Type B pancreatic cell (in vitro differentiated cells): ENCODE results near the gene OSBPL3. TPM values are rescaled to one million over a fixed set of nuclear protein-coding genes. Genes with fewer than 3 reads are reported as not detected.
"Not testable (repeated sequence)": the region's sequence is repeated elsewhere in the genome, so short reads cannot be mapped to it uniquely, and the experiment has no call there.

Experiments
- DNase-seq: peaks from one replicate; pipeline ENCODE4 v3.0.0; 2021; ENCODE audit warnings: mixed read lengths; ENCODE audit not compliant: unreplicated experiment; ENCODE audit errors: extremely low spot score
- H3K27ac Mint-ChIP-seq: 2 replicates; pipeline ENCODE4 v1.8.0; 2021; ENCODE audit warnings: mild to moderate bottlenecking, mixed read lengths
- H3K27me3 Mint-ChIP-seq: 2 replicates; pipeline ENCODE4 v1.8.0; 2021; ENCODE audit warnings: mixed read lengths
- H3K36me3 Mint-ChIP-seq: 2 replicates; pipeline ENCODE4 v1.8.0; 2021; ENCODE audit warnings: mixed read lengths
- H3K4me1 Mint-ChIP-seq: one replicate; pipeline ENCODE4 v1.8.0; 2021; ENCODE audit warnings: mixed read lengths; ENCODE audit not compliant: unreplicated experiment
- H3K4me3 Mint-ChIP-seq: 2 replicates; pipeline ENCODE4 v1.8.0; 2021; ENCODE audit warnings: mild to moderate bottlenecking, mixed read lengths
- H3K9me3 Mint-ChIP-seq: 2 replicates; pipeline ENCODE4 v1.8.0; 2021; ENCODE audit warnings: mixed read lengths
- total RNA-seq: library from RNA; stranded (reverse); gene quantifications from 2 replicates; pipeline ENCODE4 v1.2.1, GENCODE V29; 2021; ENCODE audit warnings: low replicate concordance
- TF ChIP-seq, protein P1 (sequence below): fragments of 200-600 bp; sonication (generic); conservative IDR thresholded peaks from 2 replicates; pipeline ENCODE4 v1.5.0; 2021; ENCODE audit warnings: antibody characterized with exemption, mild to moderate bottlenecking

Gene OSBPL3
- total RNA-seq, 1 donor from 2014 or later, result 18.3 TPM

DNA sequence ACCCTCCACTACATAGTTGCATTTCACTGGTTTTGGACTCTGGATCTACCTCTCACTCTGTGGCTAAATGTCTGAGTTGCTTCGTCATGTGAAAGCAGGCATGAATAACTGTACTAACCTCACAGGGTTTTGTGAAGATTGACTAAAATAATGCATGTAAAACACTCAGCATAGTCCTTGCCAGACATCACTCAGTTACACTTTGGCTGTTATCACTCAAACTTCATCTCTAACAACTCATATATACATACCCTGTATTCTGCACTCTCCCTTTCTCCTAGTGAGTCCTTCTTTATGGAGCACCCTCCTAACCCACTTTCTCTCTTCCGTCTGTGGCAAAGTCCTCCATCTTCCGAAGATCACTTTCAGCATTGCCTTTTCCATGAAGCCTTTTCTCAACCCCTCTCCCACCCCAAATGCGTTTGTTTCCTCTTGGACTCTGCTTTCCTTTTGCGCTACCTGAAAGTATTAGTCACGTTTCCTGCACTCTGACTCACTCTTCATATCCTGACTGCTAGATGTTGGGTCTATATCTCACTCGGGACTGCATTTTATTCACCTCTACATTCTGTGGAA, 72.6 kb downstream of the OSBPL3 start:
- DNase-seq, result no peak
- peaks cover 4% of the 10 kb centered on the region for H3K4me1 Mint-ChIP-seq
- H3K27ac Mint-ChIP-seq, result no peak overlapping the region
- peaks cover 4% of the 10 kb centered on the region for H3K9me3 Mint-ChIP-seq
- H3K36me3 Mint-ChIP-seq, result no peaks in the 10 kb centered on the region
- TF ChIP-seq, protein P1, sequence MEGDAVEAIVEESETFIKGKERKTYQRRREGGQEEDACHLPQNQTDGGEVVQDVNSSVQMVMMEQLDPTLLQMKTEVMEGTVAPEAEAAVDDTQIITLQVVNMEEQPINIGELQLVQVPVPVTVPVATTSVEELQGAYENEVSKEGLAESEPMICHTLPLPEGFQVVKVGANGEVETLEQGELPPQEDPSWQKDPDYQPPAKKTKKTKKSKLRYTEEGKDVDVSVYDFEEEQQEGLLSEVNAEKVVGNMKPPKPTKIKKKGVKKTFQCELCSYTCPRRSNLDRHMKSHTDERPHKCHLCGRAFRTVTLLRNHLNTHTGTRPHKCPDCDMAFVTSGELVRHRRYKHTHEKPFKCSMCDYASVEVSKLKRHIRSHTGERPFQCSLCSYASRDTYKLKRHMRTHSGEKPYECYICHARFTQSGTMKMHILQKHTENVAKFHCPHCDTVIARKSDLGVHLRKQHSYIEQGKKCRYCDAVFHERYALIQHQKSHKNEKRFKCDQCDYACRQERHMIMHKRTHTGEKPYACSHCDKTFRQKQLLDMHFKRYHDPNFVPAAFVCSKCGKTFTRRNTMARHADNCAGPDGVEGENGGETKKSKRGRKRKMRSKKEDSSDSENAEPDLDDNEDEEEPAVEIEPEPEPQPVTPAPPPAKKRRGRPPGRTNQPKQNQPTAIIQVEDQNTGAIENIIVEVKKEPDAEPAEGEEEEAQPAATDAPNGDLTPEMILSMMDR, result no peak
- H3K4me3 Mint-ChIP-seq, result no peak overlapping the region
- H3K27me3 Mint-ChIP-seq, result no peaks in the 10 kb centered on the region

DNA sequence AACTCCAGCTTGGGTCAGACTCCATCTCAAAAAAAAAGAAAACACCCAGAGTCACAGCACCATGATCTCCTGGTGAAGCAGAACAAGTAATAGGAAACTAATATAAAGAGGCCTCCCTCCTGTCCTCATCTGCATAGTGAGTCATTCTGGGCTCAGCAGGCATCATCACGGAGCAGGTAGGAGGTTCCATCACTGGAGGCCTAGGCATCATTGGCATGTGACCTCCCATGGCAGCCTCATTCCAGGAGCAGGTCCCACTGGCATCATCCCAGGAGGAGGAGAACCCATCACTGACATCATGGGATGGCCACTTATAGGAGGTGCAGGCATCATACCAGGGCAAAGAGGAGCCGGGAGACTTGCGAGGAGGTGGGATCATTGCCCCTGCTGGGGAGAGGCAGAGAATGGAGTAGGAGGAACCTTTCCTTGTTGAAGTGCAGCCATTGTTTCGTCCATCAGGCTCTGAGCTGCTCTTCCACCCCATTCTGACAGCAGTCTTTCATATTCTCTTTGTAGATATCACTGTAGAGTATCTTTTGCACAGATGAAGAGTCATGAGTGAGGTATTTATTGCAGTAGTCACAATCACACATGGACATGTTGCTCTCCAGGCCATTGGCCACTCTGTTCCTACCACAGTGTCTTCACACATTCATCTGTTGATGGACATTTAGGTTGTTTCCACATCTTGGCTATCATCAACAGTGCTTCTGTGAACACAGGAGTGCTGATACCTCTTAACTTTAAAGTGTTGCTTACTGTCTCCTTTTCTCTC, 73.8 kb downstream of the OSBPL3 start:
- no peaks in the 10 kb centered on the region for H3K36me3 Mint-ChIP-seq
- H3K9me3 Mint-ChIP-seq, result peaks cover 4% of the 10 kb centered on the region
- no peak overlapping the region for H3K27ac Mint-ChIP-seq
- H3K4me1 Mint-ChIP-seq, result peaks cover 4% of the 10 kb centered on the region
- no peaks in the 10 kb centered on the region for H3K27me3 Mint-ChIP-seq
- TF ChIP-seq, protein P1, result no peak
- no peak for DNase-seq
- H3K4me3 Mint-ChIP-seq, result no peak overlapping the region

DNA sequence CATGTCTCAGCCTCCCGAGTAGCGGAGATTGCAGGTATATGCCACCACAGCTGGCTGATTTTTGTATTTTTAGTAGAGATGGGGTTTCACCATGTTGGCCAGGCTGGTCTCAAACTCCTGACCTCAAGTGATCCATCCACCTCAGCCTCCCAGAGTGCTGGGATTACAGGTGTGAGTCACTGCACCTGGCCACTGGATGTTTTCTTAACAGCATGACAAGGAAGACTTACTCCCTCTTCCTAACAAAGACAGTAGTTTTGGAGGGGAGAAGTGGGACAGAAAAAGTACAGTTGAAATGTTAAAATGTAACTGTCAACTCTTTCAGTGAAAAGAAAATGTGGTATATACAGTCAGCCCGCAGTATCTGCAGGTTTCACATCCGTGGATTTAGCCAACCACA, 76.0 kb downstream of the OSBPL3 start:
- H3K27me3 Mint-ChIP-seq, H3K4me1 Mint-ChIP-seq, H3K27ac Mint-ChIP-seq, H3K9me3 Mint-ChIP-seq, DNase-seq, H3K4me3 Mint-ChIP-seq, H3K36me3 Mint-ChIP-seq: not testable (repeated sequence)

DNA sequence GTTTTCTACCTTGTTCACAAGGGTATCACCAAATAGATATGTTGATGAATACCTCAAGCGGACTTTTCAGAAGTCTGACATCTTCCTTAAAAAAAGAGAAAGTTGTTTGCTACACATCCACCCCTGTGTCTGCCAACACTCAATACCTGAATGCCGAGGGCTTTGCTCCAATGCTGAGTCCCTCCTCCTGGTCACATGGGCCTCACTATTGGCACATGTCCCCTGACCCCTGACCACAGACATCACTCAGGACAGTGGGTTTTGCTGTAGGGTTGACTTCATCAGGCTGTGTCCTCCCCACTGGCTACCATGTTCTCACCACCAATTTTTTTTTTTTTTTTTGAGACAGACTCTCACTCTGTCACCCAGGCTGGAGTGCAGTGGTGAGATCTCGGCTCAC, 76.4 kb downstream of the OSBPL3 start:
- TF ChIP-seq, protein P1, result no peak
- no peaks in the 10 kb centered on the region for H3K4me1 Mint-ChIP-seq
- H3K36me3 Mint-ChIP-seq, result no peaks in the 10 kb centered on the region
- no peak overlapping the region for H3K4me3 Mint-ChIP-seq
- no peaks in the 10 kb centered on the region for H3K27me3 Mint-ChIP-seq
- no peak overlapping the region for H3K27ac Mint-ChIP-seq
- peaks cover 4% of the 10 kb centered on the region for H3K9me3 Mint-ChIP-seq
- no peak for DNase-seq

DNA sequence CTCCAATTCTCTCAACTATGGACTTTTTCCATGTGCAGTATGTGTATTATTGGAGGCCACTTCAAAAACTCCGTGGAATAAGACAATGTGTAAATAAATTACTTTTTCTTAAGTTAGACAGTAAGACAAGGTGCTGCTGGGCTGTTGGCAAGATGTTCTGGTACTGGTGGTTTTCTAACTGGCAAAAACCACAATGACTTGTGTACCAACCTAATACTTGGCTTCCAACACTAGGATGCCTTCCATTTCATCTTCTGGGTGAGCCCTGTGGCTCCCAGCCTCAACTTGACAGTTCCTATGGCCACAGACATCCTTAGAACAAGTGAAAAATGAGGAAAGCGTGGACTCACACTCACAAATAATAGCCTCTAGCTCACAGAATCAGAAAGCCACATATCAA, 77.0 kb downstream of the OSBPL3 start:
- no peaks in the 10 kb centered on the region for H3K27me3 Mint-ChIP-seq
- no peak for DNase-seq

DNA sequence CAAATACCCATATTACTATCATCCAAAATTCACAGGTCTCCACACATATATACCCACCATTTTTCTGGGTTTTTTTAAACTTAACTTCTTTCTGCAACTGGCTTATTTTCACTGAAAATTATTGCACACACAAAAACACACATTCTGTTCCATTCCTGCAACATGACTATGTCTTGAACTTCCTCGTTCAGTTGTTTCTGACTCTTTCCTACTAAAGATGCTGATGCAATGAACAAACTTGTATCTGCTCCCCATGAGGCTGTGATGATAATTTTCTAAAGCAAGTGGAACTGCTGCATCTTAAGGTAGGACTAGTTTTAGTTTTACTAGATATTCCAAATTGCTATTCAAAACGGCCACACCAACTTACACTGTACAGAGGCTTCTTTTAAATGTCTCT, 77.7 kb downstream of the OSBPL3 start:
- H3K27ac Mint-ChIP-seq, result no peak overlapping the region
- DNase-seq, result no peak
- H3K4me1 Mint-ChIP-seq, result no peaks in the 10 kb centered on the region
- TF ChIP-seq, protein P1, result no peak
- no peak overlapping the region for H3K4me3 Mint-ChIP-seq
- peaks cover 4% of the 10 kb centered on the region for H3K9me3 Mint-ChIP-seq
- H3K27me3 Mint-ChIP-seq, result no peaks in the 10 kb centered on the region
- H3K36me3 Mint-ChIP-seq, result no peaks in the 10 kb centered on the region

More for the DNA sequence above, 77.0 kb downstream of the OSBPL3 start:
- no peaks in the 10 kb centered on the region for H3K36me3 Mint-ChIP-seq
- TF ChIP-seq, protein P1, result no peak
- no peak overlapping the region for H3K27ac Mint-ChIP-seq
- H3K4me3 Mint-ChIP-seq, result no peak overlapping the region
- H3K4me1 Mint-ChIP-seq, result no peaks in the 10 kb centered on the region
- peaks cover 4% of the 10 kb centered on the region for H3K9me3 Mint-ChIP-seq
